Measurements from ENCODE around the gene MUCL3.
"Not testable (repeated sequence)": the region's sequence is repeated elsewhere in the genome, so short reads cannot be mapped to it uniquely, and the experiment has no call there.

The MUCL3 gene

GRCh38 chr6:30947231-30947630, 6.5 kb downstream of the MUCL3 start:
- DNase-seq = no peak

DNA sequence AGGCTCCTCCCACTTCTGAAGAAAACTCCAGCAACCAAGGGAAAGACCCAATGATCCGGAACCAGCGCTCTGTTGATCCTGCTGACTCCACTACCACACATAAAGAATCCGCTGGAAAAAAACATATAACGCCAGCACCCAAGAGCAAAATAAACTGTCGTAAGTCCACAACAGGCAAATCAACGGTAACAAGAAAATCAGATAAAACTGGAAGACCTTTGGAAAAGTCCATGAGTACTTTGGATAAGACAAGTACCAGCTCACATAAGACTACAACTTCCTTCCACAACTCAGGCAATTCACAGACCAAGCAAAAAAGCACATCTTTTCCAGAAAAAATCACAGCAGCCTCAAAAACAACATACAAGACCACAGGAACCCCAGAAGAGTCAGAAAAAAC, 8.0 kb downstream of the MUCL3 start:
- no peak for DNase-seq

DNA sequence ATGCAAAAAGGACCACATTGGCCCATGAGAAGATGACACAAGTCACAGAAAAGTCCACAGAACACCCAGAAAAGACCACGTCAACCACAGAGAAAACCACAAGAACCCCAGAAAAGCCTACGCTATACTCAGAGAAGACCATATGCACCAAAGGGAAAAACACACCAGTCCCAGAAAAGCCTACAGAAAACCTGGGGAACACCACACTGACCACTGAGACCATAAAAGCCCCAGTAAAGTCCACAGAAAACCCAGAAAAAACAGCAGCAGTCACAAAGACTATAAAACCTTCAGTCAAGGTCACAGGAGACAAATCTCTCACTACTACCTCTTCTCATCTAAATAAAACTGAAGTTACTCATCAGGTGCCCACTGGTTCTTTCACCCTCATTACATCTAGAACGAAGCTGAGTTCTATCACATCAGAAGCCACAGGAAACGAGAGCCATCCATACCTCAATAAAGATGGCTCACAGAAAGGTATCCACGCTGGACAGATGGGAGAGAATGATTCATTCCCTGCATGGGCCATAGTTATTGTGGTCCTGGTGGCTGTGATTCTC, 11.2 kb downstream of the MUCL3 start:
- DNase-seq = no peak

DNA sequence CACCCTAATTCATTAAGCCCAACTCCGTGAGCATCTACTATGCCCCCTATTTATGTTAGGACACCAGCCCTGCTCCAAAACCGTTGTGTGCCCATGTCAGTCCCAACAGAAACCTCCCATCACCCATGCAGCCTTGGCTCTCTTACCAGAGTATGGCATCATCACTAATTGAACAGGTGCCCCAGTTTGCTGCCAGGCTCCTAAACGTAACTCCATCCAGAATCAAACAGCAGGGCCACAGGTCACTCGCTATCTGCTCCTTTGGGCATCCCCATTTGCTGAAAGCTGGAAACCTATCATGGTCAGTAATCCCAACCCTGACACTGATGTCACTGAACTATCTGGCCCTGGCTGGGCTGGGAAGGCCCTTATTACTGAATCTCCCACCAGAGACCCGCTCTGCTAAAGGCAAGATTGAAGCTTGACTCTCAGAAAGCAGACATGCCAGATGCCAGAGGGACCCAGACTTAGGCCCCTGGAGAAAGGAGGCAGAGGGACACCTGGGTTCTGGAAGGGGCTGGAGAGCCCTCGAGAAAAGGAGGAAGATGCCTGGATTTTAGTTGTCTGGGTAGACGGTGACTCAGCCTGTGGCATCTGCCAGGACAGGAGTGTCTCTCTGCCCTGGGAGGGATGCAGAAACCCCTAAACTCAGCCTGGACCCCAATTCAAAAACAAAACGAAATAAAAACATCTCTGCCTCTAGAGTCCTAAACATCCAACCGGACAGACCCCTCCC, 14.0 kb downstream of the MUCL3 start:
- DNase-seq = no peak

- DNase-seq = no peak
Observed at GRCh38 chr6:30955367-30956042, 14.7 kb downstream of the MUCL3 start.

- DNase-seq = no peak
Observed at GRCh38 chr6:30957716-30958115, 16.9 kb downstream of the MUCL3 start.

DNA sequence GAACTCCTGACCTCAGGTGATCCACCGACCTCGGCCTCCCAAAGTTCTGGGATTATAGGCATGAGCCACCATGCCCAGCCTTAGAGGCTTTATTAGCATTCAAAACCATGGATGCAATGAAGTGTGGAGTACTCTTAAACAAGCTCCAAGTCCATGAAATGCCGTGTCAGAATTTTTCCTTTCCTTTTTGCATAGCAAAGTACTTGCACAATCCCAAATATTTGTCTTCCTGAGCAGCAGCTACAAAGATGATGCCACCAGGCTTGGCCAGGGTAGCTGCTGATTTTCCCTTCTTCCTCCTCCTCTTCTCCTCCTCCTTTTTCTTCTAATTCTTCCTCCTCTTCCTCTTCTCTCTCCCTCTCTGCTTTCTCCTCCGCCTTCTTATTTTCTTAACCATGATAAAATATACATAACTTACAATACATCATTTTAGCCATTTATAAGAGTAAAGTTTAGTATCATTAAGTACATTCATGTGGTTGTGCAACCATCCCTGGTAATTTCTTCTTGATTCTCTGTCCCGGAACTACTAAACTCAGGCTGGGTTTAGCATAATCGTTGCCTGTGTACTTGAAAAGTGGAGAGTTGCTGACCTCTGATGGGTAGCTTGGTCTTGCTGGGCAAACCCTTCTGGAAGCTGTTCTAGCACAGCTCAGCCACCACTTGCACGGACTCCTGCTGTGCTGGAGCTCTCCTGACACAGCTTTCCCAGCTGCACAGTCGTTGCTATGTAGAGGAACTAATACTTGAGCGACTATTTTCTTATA, 20.3 kb downstream of the MUCL3 start:
- no peak for DNase-seq

- no peak for DNase-seq
Observed at GRCh38 chr6:30962716-30963115, 21.9 kb downstream of the MUCL3 start.

- no peak for DNase-seq
Observed at GRCh38 chr6:30963641-30964040, 22.9 kb downstream of the MUCL3 start.

DNA sequence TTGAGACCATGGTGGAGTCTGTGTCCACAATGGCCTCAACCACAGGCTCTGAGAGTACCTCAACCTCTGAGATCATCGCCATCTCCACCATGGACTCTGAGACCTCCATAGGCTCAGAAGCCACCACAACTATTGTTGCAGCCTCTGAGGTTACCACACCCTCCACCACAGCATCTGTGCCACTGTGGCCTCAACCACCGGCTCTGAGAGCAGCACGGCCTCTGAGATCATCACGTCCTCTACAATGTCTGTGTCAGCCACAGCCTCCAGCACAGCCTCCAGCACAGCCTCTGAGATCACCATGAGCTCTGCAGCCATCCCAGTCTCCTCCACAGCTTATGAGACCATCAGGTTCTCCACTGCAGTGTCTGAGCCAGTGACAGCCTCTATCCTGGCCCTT, 23.3 kb downstream of the MUCL3 start:
- no peak for DNase-seq

GRCh38 chr6:30965140-30965601, 24.4 kb downstream of the MUCL3 start:
- no peak for DNase-seq

GRCh38 chr6:30966154-30966553, 25.4 kb downstream of the MUCL3 start:
- DNase-seq = no peak

DNA sequence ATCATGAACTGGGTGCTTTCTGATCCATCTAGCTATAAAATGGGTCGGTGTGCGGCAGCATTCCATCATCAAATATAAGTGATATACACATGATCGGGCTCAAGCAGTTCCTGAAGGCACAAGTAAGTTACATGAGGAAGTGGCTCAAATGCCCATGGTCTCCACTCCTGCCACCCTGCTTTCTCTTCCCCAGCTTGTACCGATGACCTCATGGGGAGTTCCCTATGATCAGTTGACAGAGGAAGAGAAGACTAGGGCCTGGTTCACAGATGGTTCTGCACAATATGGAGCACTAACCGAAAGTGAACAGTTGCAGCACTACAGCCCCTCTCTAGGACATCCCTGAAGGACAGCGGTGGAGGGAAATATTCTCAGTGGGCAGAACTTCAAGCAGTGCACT, 28.4 kb downstream of the MUCL3 start:
- DNase-seq = not testable (repeated sequence)

- no peak for DNase-seq
Observed at GRCh38 chr6:30970946-30971345, 30.2 kb downstream of the MUCL3 start.

DNA sequence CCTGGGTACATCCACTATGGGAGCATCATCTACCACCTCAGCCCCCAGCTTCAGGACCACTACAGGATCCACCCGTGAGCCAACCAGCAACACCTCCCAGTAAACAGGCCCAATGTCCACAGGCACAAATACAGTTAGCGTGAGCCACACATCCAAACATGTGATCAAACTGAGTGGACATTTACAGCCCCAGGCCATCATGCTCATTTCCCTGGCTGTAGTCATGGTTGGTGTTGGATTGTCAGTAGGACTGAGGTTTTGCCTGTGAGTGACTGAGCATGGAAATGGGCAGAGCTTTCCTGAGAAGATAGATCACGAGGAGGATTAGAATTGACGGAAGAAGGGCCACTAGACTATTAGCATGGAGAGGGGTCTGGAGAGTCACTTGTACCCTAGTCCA, 32.0 kb downstream of the MUCL3 start:
- DNase-seq = no peak

GRCh38 chr6:30974490-30975252, 33.9 kb downstream of the MUCL3 start:
- DNase-seq = no peak

DNA sequence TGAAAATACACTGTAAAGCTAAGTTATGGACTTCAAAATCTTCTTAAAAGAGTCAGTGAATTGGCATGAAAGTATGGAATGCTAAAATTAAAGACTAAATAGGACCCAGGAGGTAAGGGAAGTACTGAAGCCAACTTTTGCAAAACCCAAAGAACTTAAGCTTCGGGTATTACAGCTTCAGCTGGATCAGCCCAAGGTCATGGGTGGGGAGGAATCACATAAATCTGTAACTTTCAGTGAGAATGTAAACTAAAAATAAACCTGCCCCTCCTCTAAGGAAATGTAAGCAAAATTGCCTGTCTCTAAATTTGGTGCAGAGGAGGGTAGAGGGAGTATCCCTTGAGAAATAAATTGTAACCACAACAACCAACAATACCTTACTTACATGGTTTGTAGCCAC, 38.4 kb downstream of the MUCL3 start:
- DNase-seq = no peak

GRCh38 chr6:30979690-30980089, 38.9 kb downstream of the MUCL3 start:
- DNase-seq = no peak

DNA sequence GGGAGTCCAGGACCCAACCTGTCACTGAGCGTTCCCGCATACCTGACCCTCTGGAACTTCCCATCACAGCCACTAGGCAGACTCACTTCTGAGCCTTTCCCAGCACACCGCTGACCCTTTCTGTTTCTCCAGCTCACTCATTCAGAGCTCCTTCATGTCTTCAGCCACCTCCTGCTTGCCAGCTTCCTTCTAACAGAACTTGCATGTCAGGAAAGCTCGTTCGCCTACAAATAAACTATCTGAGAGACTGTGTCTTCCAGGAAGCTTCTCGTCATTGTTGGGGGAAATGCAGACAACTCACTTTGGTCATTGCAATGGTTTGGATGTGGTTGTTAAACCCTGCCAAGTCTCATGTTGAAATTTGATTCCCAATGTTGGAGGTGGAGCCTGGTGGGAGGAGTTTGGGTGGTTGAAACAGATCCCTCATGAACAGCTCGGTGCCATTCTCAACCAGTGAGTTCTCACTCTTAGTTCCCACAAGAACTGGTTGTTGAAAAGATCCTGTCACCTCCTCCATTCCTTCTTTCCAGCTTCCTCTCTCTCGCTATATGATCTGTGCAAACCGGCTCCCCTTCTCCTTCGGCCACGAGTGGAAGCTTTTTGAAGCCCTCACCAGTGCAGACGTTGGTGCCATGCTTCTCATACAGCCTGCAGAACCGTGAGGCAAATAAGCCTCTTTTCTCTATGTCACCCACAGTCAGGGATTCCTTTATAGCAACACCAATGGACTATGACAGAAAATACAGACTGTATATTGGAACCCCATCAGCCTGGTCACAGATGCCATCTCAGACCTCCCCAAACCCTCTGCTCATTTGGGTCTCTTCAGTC, 41.4 kb downstream of the MUCL3 start:
- no peak for DNase-seq

DNA sequence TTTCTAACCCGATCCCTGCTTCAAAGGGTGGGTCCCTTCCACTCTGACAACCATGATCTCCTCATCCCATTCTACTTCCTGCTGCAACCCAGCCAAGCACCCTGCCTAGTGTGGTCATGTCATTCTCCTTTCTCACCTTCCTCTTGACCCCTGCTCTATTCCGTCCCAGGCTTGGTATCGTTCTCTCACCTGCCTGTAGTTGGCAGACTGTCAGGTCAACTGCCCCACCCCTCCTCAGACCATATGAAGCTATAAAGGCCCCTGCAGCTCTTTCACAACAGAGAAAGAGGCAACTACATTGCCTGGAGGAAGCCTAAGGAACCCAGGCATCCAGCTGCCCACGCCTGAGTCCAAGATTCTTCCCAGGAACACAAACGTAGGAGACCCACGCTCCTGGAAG, 42.7 kb downstream of the MUCL3 start, which contains the start of gene MUC21:
Gene MUC21, plus strand, starts transcription at position 280 of the 400 bp plus-strand sequence. CDS start 241 bp downstream, outside the sequence.
- DNase-seq = no peak

DNA sequence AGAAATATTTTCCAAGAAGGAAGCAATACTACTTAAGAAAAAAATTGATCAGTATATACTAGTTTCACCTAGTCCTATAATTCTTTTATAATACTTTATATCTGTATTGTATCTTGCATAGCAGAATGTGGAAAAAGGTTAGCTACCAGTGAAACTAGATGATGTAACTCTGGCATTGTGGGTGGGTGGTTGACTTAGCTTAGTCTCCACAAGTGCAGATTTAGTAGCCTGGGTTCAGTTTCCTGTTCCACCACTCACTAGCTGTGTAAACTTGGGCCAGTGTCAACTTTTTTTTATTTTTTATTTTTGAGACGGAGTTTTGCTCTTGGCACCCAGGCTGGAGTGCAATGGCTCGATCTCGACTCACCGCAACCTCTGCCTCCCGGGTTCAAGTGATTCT, 44.7 kb downstream of the MUCL3 start:
- no peak for DNase-seq

DNA sequence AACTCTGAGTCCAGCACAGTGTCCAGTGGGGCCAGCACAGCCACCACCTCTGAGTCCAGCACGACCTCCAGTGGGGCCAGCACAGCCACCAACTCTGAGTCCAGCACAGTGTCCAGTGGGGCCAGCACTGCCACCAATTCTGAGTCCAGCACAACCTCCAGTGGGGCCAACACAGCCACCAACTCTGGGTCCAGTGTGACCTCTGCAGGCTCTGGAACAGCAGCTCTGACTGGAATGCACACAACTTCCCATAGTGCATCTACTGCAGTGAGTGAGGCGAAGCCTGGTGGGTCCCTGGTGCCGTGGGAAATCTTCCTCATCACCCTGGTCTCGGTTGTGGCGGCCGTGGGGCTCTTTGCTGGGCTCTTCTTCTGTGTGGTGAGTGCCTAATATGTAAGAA, 46.5 kb downstream of the MUCL3 start:
- no peak for DNase-seq
